KBM-7 (cell line): ENCODE data around the gene SIVA1.

Experiments
- DNase-seq: peaks from one replicate; pipeline ENCODE4 v3.0.0-alpha.2; 2015
- in situ Hi-C: fragments of 300-500 bp; cut with MboI; formaldehyde crosslinking; loops from 2 replicates; pipeline ENCODE4 v1.14.3; 2020; ENCODE audit warnings: low sequenced_read_pairs, low pct_unique_long_range_greater_than_20kb, mixed read lengths

The SIVA1 gene

DNA sequence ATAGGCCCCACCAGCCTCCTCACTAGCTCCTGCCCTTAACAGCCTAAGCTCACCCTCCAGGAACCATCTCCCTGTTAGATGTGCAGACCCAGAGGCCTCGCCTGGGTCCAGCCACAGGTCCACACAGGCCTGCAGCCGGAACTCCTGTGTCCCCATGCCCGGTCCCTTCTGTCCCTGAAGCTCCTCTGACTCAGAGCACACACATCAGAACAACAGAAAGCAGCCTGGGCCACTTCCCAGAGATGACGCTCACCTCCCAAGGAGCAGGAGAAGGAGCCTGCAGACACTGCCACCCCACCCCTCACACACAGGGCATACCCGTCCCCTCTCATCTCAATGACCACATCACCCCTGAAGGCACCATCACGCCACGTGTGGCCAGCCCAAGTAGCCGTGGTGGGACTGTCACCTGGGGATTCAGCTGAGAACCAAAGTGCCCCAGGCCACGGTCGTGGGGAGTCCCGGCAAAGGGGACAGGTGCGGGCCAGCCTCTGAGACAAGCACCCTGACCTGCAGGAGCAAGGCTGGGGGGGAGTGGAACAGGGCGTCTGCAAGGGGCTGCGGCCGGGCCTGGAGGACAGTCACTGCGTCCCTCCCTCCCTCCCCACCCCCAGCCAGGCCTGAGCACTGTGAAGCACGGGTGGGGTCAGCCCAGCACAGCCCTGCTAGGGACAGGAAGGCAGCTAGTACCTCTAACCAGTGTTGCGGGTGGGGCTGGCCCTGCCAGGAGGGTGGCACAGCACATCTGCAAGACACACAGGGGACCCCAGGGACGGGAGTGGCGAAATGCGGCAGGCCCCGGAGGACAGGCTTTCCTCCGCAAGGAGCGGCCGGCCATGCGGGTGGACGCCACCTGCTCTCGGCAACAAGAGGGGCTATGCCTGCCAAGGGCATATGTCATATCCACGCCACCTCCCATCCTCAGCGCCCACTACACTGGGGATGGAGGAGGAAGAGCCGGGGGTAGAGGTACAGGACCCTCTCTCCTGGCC, 37.1 kb downstream of the SIVA1 start:
- in situ Hi-C loops: no loop called here
- no peak for DNase-seq

DNA sequence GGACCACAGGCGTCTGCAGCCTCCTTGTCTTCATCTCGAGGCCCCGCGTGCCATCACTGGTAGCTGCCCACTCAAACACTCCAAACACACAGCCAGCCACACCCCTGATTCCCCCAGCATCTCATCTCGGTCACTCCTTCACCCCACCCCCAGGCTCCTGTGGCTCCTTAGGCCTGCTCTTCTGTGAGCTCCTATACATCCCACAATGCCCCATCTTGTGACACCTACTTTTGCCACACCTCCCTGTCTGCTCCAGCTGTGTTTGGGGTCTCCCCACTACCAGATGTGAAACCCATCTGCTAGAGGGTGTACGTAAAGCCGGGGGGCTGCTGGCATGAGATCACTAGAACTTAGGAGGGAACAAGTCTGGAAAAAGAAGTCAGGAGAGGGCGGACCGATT, 38.5 kb downstream of the SIVA1 start:
- DNase-seq: no peak
- in situ Hi-C loops: no loop called here

- in situ Hi-C loops: no loop called here
- no peak for DNase-seq
Observed at GRCh38 chr14:104792101-104792884, 39.3 kb downstream of the SIVA1 start.

DNA sequence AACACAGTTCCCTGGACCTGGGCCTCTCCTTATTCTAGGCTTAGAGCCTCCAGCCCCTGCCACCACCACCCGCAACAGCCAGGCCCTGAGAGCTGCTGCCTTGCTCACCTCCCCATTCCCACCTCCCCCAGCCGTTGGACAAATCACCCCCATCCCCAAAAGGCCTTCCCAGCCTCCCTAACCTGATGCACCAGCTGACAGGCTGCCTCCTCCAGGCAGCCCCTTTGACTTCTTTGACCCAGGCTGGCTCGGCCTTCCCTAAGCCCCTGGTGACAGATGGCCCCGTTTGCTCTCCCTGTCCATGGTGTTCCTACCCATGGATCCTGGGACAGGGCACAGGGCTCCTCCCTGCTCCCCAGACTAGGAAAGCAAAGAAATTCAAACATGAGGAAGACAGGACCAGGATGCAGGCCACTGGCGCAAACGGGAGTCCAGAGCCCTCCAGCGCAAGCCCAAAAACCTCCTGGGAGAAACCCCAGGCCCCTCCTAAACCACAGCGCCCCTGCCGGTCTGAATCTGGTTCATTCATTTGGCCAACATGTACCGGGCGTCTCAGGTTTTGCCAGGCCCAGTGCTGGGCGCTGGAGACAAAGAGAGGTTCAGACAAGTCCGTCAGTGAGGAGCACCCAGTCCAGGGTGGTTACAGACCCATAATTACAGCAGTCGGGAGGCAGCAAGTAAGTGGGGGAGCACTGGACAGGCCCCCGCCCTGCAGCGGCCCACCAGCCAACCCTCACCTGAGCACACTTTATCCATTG, 40.2 kb downstream of the SIVA1 start:
- no peak for DNase-seq
- in situ Hi-C loops: no loop called here

- DNase-seq: no peak
- in situ Hi-C loops: no loop called here
Observed at GRCh38 chr14:104793703-104793959, 40.7 kb downstream of the SIVA1 start.

DNA sequence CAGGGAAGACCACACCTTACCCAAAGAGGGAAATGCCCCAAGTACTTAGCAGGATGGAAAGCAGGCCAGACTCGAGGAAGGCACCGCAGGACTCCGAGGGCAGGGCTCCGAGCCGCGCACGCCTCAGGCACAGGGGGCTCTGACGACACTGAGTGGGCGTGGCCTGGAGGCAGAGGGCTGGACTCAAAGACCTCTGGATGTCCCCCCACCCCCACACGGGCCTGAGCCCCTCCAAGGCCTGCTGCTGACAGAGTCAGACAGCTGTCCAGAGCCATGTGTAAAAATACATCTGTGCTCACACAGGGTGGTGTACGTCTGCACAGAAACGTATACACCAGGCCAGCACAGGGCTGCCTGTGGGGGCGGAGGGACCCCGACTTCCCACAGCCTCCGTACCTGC, 41.2 kb downstream of the SIVA1 start:
- in situ Hi-C loops: no loop called here
- peak; percentile 62 for DNase-seq

DNA sequence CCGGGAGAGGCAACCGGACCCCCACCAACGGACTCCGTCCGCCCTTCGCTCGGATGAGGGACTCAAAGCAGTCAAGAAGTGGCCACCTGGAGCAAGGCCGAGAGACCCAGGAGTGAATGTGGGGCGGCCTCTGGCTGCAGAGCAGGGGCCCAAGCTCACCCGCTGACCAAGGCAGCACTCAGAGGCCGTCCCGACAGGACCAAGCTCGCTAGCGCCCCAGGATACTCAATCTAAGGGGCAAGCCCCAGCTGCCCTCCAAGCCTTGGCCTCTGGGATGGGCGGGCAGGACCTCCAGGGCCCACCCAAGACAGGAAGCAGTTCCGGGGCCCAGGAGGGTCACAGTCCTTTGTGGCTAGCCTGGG, 41.7 kb downstream of the SIVA1 start:
- in situ Hi-C loops: no loop called here
- DNase-seq: no peak

GRCh38 chr14:104794993-104795780, 42.2 kb downstream of the SIVA1 start, which contains the start of gene AKT1:
Gene AKT1 (minus strand): TSS chr14:104795748. CDS start chr14:104792643, 3,105 bp downstream.
- in situ Hi-C loops: no loop called here
- DNase-seq: no peak

DNA sequence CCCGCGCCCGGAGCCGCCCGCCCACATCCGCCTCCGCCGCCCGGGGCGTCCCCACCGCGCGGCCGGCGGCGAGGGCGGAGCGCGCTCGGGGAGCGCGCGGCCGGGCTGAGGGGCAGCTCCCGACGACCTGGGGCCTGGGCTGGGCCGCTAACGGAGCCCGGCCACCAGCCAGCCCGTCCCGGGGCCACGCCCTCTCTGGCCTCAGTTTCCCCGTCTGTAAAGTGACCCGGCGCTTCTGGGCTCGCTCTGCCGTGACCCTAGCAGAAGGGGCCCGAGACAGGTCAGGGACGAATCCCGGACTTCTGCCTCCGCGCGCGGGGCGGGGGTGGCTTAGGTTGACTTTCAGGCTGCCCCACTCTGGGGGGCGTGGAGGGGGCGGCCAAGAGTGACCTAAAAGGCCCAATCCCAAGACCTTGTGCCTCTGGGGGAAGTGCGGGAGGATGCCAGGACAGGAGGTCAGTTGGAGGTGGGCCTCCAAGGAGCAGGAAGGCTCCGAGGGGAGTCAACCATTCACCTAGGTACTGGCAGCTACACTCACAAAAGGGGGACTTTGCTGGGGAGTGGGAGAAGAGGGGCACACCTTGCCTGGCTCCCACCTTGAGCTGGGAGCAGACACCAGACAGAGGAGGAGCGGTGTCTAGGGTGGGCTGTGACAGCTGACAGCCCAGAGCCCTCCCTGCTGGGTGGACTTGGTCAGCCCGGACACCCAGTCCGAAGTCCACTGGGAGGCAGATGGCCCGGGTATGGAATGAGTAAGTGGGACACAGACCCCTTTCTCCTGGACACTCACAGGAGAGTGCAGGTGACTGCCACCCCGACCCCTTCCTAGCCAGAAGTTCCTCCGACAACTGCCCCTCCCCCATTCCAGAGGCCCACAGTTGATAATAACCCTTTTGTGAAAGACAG, 43.1 kb downstream of the SIVA1 start:
- in situ Hi-C loops: no loop called here
- no peak for DNase-seq

DNA sequence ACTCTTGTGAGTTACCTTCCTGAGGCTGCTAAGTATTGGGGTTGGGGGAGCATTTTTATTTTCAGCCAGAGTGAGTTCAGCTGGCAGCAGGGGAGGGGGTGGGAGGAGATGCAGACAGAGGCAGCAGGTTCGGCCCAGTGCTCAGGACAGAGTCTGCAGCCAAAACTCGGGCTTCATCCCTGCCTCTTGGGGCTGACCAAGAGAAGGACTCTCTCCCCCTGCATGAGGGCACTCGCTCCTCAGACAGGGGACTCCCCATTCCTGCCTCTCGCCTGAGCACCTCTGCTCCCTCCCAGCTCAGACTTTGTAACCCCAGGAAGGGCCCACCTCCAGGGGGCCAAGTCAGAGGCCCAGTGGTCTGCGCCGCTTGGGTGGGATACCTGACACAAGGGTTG, 43.7 kb downstream of the SIVA1 start:
- in situ Hi-C loops: no loop called here

GRCh38 chr14:104797115-104798044, 44.4 kb downstream of the SIVA1 start:
- no peak for DNase-seq
- in situ Hi-C loops: no loop called here

More for the DNA sequence above, 43.7 kb downstream of the SIVA1 start:
- DNase-seq: no peak

- no peak for DNase-seq
- in situ Hi-C loops: no loop called here
Observed at GRCh38 chr14:104798300-104799243, 45.6 kb downstream of the SIVA1 start.

DNA sequence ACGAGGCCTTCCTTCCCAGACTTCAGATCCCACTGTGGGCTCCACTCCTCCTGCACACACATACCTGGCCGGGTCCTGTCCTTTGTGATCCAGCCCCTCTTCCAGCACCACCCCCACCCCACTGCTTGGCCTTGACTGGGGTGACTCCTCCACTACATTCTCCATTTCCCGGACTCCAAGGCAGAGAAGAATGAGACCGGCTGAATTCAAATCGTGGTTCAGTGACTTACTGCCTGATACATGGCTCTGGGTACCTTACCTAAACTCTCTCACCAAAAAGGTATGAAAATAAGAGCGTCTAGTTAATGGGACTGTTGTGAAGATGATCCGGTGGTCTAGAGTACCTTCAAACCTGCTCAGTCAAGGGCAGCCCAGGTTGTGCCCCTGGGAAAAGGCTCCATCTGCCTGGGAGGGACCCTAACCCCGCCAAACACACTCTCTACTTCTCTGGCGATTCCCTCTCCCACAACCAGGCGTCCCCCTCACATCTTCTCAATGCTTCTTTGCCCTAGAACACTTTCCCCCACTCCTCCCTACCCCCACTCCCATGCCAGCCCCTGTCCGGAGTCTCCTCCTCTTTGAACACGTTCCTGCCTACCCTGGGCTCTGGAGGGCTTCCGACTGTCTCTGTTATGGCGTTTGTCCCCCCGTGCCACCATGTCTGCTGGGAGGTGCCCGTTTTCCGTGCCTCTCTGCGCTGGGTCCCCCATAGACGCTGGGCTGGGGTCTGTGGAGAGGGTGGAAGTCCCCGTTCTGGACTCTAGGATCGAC, 46.5 kb downstream of the SIVA1 start:
- in situ Hi-C loops: no loop called here
- no peak for DNase-seq

- in situ Hi-C loops: no loop called here
- peak; percentile 51 for DNase-seq
Observed at GRCh38 chr14:104800015-104800770, 47.2 kb downstream of the SIVA1 start.
